ENCODE data around the gene PDE6B.

GRCh38 chr4:708631-708933 is 83.2 kb downstream of the PDE6B start:
- TF ChIP-seq CTCF (IDR thresholded peaks at IDR 0.05 in 8 of 11, conservative IDR thresholded peaks at IDR 0.05 in 3 of 11) = no peak
- TF ChIP-seq POLR2A (IDR thresholded peaks at IDR 0.05) = no peak
